ENCODE results near the gene CRISP3.
"Not testable (repeated sequence)": the region's sequence is repeated elsewhere in the genome, so short reads cannot be mapped to it uniquely, and the experiment has no call there.

The CRISP3 gene

GRCh38 chr6:49744259-49744658 is at the start of gene CRISP3:
TSS of gene CRISP3 (minus strand) at chr6:49744388. CDS start at chr6:49744367, 21 bp downstream.
- no peak for DNase-seq (ENCODE audit: low read depth, low spot score)

- DNase-seq (ENCODE audit: low read depth, low spot score): no peak
Measured at GRCh38 chr6:49790341-49790740, 46.2 kb upstream of the CRISP3 start.

GRCh38 chr6:49787176-49787575 is 43.0 kb upstream of the CRISP3 start, which contains the start of gene PGK2:
TSS of gene PGK2 (minus strand) at chr6:49787285. CDS start at chr6:49787187, 98 bp downstream.
- DNase-seq (ENCODE audit: low read depth, low spot score): no peak

GRCh38 chr6:49784272-49784671 is 40.1 kb upstream of the CRISP3 start:
- no peak for DNase-seq (ENCODE audit: low read depth, low spot score)

- DNase-seq (ENCODE audit: low read depth, low spot score): no peak
Measured at GRCh38 chr6:49782725-49783124, 38.5 kb upstream of the CRISP3 start.

- no peak for DNase-seq (ENCODE audit: low read depth, low spot score)
Measured at GRCh38 chr6:49782293-49782692, 38.1 kb upstream of the CRISP3 start.

- DNase-seq (ENCODE audit: low read depth, low spot score): no peak
Measured at GRCh38 chr6:49776444-49776843, 32.3 kb upstream of the CRISP3 start.

- DNase-seq (ENCODE audit: low read depth, low spot score): no peak
Measured at GRCh38 chr6:49775043-49775442, 30.9 kb upstream of the CRISP3 start.

- no peak for DNase-seq (ENCODE audit: low read depth, low spot score)
Measured at GRCh38 chr6:49772285-49772684, 28.1 kb upstream of the CRISP3 start.

- no peak for DNase-seq (ENCODE audit: low read depth, low spot score)
Measured at GRCh38 chr6:49766762-49767161, 22.6 kb upstream of the CRISP3 start.

- DNase-seq (ENCODE audit: low read depth, low spot score): no peak
Measured at GRCh38 chr6:49764571-49765236, 20.5 kb upstream of the CRISP3 start.

GRCh38 chr6:49743429-49743828 is 759 bp downstream of the CRISP3 start:
- DNase-seq (ENCODE audit: low read depth, low spot score): no peak

GRCh38 chr6:49739423-49739822 is 4.8 kb downstream of the CRISP3 start:
- DNase-seq (ENCODE audit: low read depth, low spot score): no peak

GRCh38 chr6:49736017-49736508 is 8.1 kb downstream of the CRISP3 start:
- no peak for DNase-seq (ENCODE audit: low read depth, low spot score)

GRCh38 chr6:49733680-49734079 is 10.5 kb downstream of the CRISP3 start:
- no peak for DNase-seq (ENCODE audit: low read depth, low spot score)

GRCh38 chr6:49732781-49733180 is 11.4 kb downstream of the CRISP3 start:
- no peak for DNase-seq (ENCODE audit: low read depth, low spot score)

GRCh38 chr6:49730251-49730650 is 13.9 kb downstream of the CRISP3 start:
- DNase-seq (ENCODE audit: low read depth, low spot score): no peak

GRCh38 chr6:49723917-49724316 is 20.3 kb downstream of the CRISP3 start:
- DNase-seq (ENCODE audit: low read depth, low spot score): not testable (repeated sequence)

- DNase-seq (ENCODE audit: low read depth, low spot score): no peak
Measured at GRCh38 chr6:49721297-49721696, 22.9 kb downstream of the CRISP3 start.

GRCh38 chr6:49720372-49720771 is 23.8 kb downstream of the CRISP3 start:
- DNase-seq (ENCODE audit: low read depth, low spot score): no peak

- DNase-seq (ENCODE audit: low read depth, low spot score): no peak
Measured at GRCh38 chr6:49713346-49713745, 30.8 kb downstream of the CRISP3 start, which contains the start of gene CRISP2. TSS of gene CRISP2 (minus strand) at chr6:49713543. CDS start at chr6:49709196, 4,347 bp downstream.

GRCh38 chr6:49698478-49698877 is 45.7 kb downstream of the CRISP3 start:
- no peak for DNase-seq (ENCODE audit: low read depth, low spot score)

- no peak for DNase-seq (ENCODE audit: low read depth, low spot score)
Measured at GRCh38 chr6:49693512-49693911, 50.7 kb downstream of the CRISP3 start.

- no peak for DNase-seq (ENCODE audit: low read depth, low spot score)
Measured at GRCh38 chr6:49692534-49692933, 51.7 kb downstream of the CRISP3 start.

All from smooth muscle cell of the brain vasculature (primary cell).